GM18861 (cell line): ENCODE data around the gene APP.
"Not testable (repeated sequence)": the region's sequence is repeated elsewhere in the genome, so short reads cannot be mapped to it uniquely, and the experiment has no call there.

Experiments used
- ATAC-seq: cut with Tn5 transposase; IDR thresholded peaks from one replicate; pipeline ENCODE4 v1.9.1; 2021; ENCODE audit not compliant: unreplicated experiment

Gene APP

DNA sequence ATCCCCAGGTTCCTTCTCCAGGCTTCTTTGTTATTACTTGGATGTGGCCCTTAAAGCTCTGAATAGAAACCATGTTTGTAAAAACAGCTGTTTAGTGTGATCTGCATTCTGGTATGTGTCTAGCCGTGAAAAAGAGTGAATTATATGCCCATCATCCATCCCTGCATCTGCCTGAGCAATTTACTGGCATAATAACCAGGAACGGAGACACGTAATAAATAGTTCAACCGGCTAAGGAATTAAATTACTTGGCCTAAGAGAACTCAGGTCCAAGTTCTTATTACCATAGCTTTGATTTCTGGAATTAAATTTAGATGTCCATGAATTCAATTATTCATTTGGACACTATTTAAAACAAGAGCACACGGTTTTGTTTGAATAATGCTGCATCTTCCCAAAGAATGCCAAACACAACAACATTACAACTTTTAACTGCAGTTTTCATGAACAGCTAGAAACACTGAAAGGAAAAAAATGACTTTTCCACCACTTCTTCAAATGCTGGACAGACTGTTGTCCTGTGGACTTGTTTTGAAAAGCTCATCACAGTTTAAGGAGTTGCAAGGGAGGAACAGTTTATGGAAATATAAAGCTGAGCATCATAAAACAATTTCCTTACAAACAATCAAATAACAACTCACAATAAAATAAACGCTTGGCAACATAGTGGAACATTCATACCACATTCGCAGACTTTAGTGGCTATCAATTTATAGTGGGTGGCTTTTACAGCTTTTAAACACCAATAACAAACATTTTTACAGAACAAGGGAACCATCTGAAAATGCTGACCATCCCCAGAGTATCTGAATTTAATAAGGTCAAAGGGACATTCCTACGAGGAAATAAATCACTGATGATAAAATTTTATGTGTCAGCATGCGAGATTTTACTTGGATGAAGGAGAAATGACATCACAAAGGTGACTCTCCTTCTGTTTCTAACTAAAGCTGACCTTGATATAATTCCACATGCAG lies 144.7 kb downstream of the APP start:
- no peak for ATAC-seq

DNA sequence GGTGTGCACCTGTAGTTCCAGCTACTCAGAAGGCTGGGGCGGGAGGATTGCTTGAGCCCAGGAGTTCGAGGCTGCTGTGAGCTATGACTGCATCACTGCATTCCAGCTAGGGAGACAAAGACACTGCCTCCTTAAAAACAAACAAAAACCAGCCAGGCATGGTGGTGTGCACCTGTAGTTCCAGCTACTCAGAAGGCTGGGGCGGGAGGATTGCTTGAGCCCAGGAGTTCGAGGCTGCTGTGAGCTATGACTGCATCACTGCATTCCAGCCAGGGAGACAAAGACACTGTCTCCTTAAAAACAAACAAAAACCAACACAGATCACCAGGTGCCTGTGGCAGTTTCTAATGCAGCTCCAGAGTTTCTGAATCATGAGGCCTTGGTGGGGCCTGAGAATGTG lies 147.2 kb downstream of the APP start:
- ATAC-seq = not testable (repeated sequence)

DNA sequence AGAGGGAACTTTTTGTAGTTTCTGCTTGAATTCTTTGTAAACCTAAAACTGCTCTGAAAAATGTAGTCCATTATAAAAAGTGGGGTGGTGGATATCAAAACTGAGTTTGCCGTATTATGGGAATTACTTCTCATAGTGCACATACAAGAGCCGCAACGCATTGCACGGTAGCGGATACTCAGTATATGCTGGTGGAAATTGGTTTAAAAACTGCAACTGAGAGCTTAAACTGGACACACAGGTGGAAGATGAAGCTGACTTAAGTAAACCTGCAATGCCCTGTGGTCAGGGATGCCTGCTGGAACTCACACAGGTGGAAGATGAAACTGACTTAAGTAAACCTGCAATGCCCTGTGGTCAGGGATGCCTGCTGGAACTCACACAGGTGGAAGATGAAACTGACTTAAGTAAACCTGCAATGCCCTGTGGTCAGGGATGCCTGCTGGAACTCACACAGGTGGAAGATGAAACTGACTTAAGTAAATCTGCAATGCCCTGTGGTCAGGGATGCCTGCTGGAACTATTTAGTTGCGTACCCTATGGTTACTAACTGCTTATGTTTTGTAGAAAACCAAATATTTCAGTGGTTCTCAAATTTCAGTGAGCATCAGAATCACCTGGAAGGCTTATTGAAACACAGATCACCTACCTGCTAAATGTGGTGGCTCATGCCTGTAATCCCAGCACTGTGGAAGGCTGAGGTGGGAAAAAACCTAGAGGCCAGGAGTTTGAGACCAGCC lies 147.8 kb downstream of the APP start:
- ATAC-seq = not testable (repeated sequence)

DNA sequence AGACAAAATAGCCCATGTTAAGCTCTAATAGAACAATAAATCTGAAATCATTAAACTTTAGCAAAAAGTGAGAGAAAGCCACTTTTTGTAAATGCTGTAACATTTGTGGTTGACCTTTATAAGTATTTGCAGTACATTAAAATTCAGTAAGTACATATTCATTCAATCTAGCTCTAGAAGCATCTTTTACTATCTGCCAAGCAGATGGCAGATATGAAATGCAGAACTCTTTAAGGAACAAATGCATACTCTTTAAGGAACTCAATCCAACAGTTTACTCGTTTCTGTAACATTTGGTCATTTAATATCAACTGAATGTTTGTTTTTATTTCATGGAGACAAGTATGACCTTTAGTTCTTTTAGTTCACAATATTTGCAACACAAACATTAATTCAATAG lies 150.1 kb downstream of the APP start:
- ATAC-seq = no peak

DNA sequence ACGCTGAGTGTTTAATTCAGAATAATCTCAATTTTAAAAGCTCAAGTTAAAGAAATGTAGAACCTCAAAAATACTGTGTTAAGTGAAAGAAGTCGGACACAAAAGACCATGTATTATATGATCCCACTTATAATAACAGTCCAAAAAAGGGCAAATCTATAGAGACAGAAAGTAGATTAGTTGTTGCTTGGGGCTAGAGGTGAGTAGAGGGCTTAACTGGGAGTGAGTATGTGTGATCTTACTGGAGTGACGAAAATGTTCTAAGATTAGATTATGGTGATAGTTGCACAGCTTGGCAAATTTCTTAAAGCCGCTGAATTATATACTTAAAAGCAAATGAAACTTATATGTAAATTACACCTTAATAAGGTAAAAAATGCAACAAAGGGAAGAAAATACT lies 150.5 kb downstream of the APP start:
- ATAC-seq = no peak

DNA sequence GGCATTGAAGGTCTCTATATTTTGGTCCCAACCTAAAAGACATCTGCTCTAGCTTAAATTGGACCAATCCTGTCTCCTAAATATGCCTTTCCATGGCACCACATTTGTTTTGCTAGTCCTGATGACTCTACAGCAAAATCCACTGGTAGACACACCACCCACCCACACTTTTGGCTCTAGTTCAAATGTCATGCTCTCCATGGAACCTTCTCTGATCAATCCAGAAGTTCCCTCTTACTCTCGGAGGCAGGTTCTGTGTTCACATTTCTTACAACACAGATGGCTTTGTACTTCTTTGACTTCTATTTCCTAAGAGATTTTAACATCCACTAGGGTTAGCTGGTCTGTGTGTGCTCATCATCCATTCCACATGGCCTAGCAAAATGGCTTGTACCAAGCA lies 151.3 kb downstream of the APP start:
- ATAC-seq = no peak

DNA sequence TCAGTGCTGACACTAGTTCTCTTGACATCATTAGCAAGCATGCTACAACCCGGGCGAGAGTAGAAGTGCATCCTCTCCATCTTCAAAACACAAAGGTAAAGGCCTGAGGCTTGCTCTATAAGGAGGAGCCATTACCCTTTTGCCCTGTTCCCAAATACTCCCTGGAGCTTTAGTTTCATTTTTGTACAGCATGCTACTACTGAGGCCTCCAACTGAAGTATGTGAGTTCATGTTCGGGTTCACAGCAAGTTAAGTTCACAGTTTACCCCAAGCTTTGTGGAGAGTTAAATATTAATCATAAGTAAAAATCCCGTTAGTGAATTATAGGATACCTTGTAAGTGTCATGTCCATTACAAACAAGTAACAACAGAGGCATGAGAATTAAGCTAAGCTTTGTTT lies 156.6 kb downstream of the APP start:
- no peak for ATAC-seq

DNA sequence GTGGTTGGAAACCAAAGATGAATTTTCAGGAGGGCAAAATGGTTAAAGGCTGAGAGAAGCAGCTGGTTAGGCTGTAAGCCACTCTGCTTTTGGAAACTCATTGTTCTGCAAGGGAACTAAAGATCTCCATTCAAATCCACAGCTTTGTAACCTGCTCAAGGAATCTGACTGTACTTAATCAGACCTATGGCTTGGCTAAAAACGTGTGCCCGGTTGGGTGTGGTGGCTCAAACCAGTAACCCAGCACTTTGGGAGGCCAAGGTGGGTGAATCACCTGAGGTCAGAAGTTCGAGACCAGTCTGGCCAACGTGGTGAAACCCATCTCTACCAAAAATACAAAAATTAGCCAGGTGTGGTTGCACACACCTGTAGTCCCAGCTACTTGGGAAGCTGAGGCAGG lies 158.1 kb downstream of the APP start:
- ATAC-seq = not testable (repeated sequence)

DNA sequence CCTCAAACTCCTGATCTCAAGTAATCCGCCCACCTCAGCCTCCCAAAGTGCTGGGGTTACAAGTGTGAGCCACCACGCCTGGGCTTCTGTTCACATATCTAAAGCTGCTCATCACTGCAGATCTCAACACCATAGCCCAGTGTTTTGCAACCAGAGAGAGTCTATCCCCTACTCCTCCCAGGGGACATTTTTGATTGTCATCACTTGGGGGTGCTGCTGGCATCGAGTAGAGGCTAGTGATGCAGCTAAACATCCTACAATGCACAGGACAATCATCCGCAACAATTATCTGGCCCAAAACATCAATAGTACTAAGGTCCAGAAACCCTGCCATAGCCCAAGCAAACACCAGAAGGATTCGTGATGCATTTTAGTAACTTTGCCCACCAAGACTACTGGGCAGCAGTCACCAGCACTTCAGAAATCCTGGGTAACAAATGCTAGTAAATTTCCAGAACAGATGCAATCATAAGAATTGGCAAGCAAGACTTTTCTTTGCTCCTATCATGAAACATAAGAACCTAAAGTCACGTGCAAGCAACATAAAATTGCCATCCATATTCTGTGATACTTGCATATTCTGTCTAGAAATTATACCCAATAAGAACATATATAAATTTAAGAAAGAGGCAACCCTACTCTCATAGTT lies 159.2 kb downstream of the APP start:
- no peak for ATAC-seq

DNA sequence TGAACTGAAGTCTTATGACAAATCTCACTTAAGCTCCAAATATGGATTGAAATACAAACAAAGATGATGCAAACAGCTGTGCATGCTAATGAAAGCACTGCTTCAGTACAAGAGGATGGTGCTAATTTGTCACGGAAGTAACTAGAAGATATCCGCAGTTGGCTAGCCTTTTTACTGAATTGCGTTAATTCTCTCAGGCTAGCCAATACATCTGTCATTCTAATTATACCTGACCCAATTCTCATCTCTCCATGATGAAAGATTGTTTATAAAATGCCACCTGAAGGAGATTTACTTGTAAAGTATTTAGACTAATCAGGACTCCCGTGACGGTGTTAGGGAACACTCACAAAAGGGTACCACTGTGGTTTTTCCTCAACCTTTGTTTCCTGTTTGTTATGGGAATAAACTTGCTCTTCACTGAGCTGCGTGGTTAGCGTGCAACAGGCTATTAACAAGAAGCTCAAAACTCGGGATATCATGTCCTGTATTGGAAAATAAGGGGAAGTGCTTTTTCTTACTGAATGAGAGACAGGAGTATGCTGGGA lies 162.5 kb downstream of the APP start:
- ATAC-seq = no peak

DNA sequence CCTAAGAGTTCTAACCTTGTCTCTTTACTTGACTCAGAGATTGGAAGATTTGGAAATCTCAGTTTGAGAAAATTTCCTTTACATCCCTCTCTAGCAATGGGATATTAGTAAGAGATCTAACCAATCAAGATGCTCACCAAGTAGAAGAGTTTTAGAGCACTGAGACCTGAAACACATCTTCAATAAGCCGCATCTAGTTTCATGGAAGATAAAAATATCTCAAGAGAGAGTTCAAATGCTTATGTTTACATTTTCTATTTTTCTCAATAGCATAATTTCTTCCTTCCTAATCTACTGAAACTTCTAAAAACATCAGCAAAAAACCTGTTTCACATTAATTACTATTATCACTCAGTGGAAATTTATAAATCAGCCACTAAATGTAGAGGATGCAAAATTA lies 165.1 kb downstream of the APP start:
- no peak for ATAC-seq

DNA sequence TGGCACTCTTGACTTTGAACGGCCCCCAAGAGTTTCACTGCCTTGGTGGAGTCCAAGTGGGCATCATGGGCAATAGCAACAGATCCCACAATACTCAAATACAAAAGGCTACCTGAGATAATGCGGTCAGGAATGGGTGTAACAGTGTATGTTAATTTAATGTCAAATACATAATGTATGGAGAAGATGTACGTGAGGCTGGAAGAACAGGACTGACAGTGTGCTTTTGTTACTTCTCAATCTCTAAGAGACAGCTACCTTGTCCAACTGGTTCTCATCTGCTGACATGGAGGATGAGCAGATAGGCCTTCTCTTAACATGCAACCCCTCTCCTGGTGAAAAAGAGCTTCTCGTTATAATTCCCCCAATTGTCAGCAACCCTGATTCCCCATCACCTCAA lies 167.2 kb downstream of the APP start:
- ATAC-seq = no peak

DNA sequence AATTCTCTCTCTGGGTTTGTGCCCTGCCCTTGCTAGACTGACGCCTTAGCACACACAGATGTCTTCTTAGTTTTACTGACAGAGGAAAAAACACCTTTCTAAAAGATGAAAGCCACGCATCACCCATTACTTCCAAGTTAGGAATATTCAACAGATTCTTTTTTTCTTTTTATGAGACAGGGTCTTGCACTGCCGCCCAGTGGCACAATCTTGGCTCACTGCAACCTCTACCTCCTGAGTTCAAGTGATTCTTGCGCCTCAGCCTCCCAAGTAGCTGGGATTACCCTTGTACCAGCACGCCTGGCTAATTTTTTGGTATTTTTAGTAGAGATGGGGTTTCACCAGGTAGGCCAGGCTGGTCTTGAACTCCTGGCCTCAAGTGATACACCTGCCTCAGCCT lies 169.2 kb downstream of the APP start:
- no peak for ATAC-seq

DNA sequence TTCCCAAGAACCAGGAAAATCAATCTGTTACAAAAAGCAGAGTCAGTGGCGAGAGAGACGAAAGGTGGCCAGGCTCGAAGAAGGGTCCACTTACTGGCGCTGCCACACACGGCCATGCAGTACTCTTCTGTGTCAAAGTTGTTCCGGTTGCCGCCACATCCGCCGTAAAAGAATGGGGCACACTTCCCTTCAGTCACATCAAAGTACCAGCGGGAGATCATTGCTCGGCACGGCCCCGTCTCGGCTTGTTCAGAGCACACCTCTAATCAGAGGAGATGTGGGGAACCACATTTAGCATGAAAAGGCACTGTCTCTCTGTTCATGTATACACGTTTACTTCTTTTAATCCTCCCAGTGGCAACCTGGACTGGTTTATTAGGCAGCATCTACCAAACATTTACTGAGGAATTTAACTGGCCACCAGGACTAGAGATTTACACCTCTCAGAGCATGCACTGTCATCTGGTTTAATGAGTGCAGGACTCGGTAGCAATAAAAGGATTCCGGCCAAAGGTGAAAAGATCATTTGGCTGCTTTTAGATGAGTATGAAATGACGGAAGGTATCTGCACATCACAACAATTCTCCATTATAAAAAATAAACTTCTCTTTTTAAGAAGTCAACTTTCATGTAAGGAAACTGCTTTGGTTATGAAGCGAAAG lies 170.5 kb downstream of the APP start:
- ATAC-seq = no peak

DNA sequence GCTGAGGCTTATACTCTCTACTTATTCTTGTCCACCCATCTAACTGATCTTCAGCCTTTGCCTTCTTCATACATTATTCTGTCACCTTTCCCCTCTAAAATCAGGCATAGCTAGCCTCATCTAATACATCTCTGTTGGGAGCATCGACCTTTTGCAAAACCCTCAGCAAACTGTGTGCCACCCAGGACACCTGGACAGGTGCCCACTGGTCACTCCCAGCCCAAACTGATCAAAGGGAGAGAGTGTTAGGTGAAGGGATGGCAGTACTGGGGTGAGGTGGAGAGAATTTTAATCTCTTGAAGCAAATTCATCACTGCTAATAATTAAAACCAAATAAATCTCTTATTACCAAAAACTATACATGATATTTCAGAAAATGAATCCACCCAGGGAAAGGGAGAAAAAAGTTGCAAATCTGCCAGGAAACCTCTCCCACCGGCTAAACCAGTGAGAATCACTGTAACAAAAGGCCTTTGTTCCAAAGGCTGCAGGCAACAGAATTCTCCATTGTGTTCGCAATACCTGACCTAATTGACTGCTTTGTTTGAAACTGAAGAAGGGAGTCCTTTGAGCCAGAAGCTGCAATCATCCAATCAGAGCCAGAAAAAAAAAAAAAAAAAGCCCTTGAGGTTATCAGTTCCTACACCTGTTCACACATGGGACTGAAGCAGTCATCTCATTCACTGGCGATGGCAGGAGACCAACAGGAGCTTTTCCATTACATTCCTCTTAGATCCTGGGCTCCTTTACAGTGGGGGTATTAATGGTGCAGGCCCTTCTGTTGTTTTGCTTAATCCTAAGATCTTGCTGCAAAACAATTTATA lies 172.6 kb downstream of the APP start:
- ATAC-seq = no peak

DNA sequence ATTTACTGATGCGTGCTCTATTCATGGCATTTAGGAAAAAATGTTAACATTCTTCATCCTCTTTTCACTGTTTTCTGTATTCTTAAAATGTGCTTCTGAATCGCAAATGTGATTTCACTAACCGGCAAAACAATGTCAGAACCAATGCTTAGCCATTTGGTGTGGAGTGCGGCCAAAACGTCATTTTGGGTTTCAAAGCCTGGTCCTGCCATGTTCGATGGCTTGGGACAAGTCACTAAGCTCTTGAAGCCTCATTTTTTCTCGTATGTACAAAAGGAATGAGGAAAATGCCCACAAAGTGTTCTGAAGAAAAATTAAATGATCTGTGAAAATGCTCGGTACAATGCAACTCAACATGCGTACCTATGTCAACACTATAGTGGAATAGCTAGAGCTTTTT lies 175.3 kb downstream of the APP start:
- no peak for ATAC-seq

DNA sequence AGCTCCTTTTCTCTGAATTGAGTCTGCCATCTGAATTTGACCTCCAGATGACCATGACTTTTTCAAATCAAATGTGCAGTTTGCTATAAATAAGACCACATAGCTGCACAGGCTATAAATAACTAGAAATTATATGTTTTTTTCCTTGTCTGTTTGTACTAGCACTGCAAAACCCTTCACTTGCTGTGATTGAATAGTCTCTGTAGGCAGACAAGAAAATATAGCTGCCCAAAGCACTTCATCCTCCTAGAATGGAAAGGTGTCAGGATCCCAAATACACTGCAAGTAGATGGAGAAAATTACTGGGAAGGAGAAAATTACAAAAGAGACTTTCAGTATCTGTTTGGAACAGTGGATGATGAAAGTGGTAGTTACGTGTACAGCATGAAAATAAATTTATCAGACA lies 175.8 kb downstream of the APP start:
- no peak for ATAC-seq

DNA sequence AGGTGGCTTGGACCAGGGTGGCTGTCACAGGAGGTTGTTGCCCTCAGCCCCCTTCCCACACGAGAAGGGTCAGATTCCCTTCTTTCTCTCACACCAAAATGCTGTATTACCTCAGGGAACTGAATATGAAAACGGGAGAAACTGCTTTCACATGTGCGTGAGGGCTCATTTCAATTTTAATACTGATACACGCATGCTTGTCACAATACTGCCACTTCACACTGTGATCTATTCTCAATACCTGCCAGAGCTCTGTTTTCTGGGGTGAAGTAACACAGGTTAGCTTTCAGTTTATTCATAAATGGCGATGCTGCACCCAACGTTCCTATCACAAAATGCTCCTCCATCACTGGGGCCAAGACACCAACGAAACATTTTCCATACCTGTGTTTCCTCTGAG lies 181.8 kb downstream of the APP start:
- no peak for ATAC-seq

DNA sequence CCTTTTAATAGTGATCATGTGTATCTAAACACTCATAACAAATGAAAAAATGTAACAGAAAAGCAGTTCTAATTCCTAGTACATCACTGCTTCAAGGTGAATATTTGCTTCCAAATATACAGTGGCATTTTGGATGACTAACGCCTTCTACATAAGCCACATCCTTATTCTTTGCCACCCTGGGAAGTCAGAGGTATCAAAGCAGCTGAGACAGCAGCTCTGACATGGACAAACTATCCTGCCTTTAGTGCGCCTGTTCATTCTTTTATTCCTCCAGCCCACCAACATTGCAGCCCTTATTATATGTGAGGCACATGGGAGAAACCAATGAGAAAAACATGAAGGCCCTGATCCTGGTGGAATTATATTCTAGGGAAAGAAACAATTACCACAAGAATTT lies 183.0 kb downstream of the APP start:
- ATAC-seq = no peak

DNA sequence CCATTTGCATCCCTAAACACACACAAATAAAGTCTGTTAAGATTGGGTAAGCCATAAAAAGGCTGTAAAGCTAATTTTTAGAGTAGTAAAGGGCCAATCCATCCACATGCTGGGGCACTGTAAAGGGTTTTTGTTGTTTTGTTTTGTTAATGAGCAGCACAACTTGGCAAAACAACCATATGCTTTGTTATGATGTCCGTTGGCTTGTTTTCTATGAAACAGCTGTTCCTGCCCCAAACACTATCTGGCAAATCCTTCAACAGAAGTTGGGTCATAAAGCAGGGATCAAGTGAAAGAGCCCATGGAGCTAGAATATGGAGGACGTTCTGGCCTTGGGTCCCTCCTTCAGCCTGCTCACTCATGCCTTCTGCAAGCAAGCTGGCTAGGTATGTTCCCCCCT lies 183.6 kb downstream of the APP start:
- ATAC-seq = no peak
